Breast epithelium (tissue), 3 donors: ENCODE measurements around the gene COLEC11.

Experiments used
- CTCF ChIP-seq, 3 donors: fragments of 450-650 bp; IDR thresholded peaks; one replicate each; pipeline ENCODE4 v1.5.1; 2016 to 2017; ENCODE audit warnings: antibody characterized with exemption in 3 of 3, mild to moderate bottlenecking in 3 of 3, moderate library complexity in 3 of 3
- POLR2AphosphoS5 ChIP-seq, 3 donors: sonication (generic); formaldehyde crosslinking; IDR thresholded peaks; one replicate each; pipeline ENCODE4 v1.6.1; 2017; ENCODE audit warnings: antibody characterized with exemption in 3 of 3

GRCh38 chr2:3633982-3634595 is 39.2 kb downstream of the COLEC11 start:
- TF ChIP-seq POLR2AphosphoS5 (IDR thresholded peaks at IDR 0.05) = no peak
- no peak for TF ChIP-seq CTCF (IDR thresholded peaks at IDR 0.05)
